ENCODE results near the gene HSPB1. TPM values are rescaled to one million over a fixed set of nuclear protein-coding genes. Genes with fewer than 3 reads are reported as not detected.
A peak's percentile ranks its signal among the peaks of the same experiment; 100 is the strongest.

Gene HSPB1
- total RNA-seq, 6 experiments from 2014 or later = 64.4 to 275 (median 234) TPM

- Histone ChIP-seq H3K27ac (peak overlapping the region in 1 of 3 donors; percentile 18), H3K4me3 (no peak overlapping the region), H3K36me3 (peaks cover 0 to 40% (median 11%) of the 10 kb centered on the region in 4 donors), H3K4me1 (peaks cover 0 to 60% (median 11%) of the 10 kb centered on the region in 4 donors), H3K9me3 (no peaks in the 10 kb centered on the region), H3K27me3 (no peaks in the 10 kb centered on the region)
- 27% methylated on average over 3 of the region's 6 CpGs for WGBS (ENCODE audit: insufficient coverage, low coverage, low lambda C conversion rate, missing lambda C conversion rate)
- no peak for TF ChIP-seq POLR2A (IDR thresholded peaks at IDR 0.05)
- ATAC-seq (peak; percentile 79 to 90 (median 85)), DNase-seq (no peak)
- intact Hi-C loops (cut with DNase I) = no loop called here
These were observed 41.5 kb downstream of the HSPB1 start for GRCh38 chr7:76343931-76344321.

- DNase-seq = no peak
- H3K27me3 ChIP-seq = no peaks in the 10 kb centered on the region
- peaks cover 0 to 58% (median 15%) of the 10 kb centered on the region in 4 donors for H3K4me1 ChIP-seq
- 58% methylated on average over 6 of the region's 6 CpGs for WGBS (ENCODE audit: insufficient coverage, low coverage, low lambda C conversion rate, missing lambda C conversion rate)
- no peak for TF ChIP-seq POLR2A (IDR thresholded peaks at IDR 0.05)
- TF ChIP-seq, protein P1, sequence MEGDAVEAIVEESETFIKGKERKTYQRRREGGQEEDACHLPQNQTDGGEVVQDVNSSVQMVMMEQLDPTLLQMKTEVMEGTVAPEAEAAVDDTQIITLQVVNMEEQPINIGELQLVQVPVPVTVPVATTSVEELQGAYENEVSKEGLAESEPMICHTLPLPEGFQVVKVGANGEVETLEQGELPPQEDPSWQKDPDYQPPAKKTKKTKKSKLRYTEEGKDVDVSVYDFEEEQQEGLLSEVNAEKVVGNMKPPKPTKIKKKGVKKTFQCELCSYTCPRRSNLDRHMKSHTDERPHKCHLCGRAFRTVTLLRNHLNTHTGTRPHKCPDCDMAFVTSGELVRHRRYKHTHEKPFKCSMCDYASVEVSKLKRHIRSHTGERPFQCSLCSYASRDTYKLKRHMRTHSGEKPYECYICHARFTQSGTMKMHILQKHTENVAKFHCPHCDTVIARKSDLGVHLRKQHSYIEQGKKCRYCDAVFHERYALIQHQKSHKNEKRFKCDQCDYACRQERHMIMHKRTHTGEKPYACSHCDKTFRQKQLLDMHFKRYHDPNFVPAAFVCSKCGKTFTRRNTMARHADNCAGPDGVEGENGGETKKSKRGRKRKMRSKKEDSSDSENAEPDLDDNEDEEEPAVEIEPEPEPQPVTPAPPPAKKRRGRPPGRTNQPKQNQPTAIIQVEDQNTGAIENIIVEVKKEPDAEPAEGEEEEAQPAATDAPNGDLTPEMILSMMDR (IDR thresholded peaks at IDR 0.05) = no peak
- intact Hi-C loops (cut with DNase I) = no loop called here
- no peaks in the 10 kb centered on the region for H3K9me3 ChIP-seq
- no peak overlapping the region for H3K4me3 ChIP-seq
- ATAC-seq = peak; percentile 8 to 52 (median 22)
- peaks cover 5 to 31% (median 11%) of the 10 kb centered on the region in 4 donors for H3K36me3 ChIP-seq
- peak overlapping the region in 1 of 3 donors; percentile 14 for H3K27ac ChIP-seq
These were observed 43.6 kb downstream of the HSPB1 start for GRCh38 chr7:76346097-76346496.

- Histone ChIP-seq H3K4me3 (no peak overlapping the region), H3K27ac (peak overlapping the region in 1 of 3 donors; percentile 14), H3K36me3 (peaks cover 5 to 31% (median 11%) of the 10 kb centered on the region in 4 donors), H3K27me3 (no peaks in the 10 kb centered on the region), H3K4me1 (peaks cover 0 to 55% (median 15%) of the 10 kb centered on the region in 4 donors), H3K9me3 (no peaks in the 10 kb centered on the region)
- DNase-seq (no peak), ATAC-seq (peak; percentile 17 to 54 (median 42))
- intact Hi-C loops (cut with DNase I) = no loop called here
- TF ChIP-seq, protein P1 (IDR thresholded peaks at IDR 0.05) = no peak
- TF ChIP-seq POLR2A (IDR thresholded peaks at IDR 0.05) = no peak
- 50% methylated on average over 8 of the region's 8 CpGs for WGBS (ENCODE audit: insufficient coverage, low coverage, low lambda C conversion rate, missing lambda C conversion rate)
These were observed 44.3 kb downstream of the HSPB1 start for GRCh38 chr7:76346778-76347177.

GRCh38 chr7:76347710-76348109 lies 45.2 kb downstream of the HSPB1 start:
- no peaks in the 10 kb centered on the region for H3K27me3 ChIP-seq

GRCh38 chr7:76349313-76349885 lies 46.9 kb downstream of the HSPB1 start:
- Histone ChIP-seq H3K36me3 (peaks cover 5 to 31% (median 8%) of the 10 kb centered on the region in 4 donors), H3K4me1 (peaks cover 0 to 53% (median 9%) of the 10 kb centered on the region in 4 donors), H3K27ac (no peak overlapping the region), H3K4me3 (no peak overlapping the region), H3K9me3 (no peaks in the 10 kb centered on the region), H3K27me3 (no peaks in the 10 kb centered on the region)
- 77% methylated on average over 8 of the region's 8 CpGs for WGBS (ENCODE audit: insufficient coverage, low coverage, low lambda C conversion rate, missing lambda C conversion rate)
- DNase-seq (no peak), ATAC-seq (no peak)
- no peak for TF ChIP-seq POLR2A (IDR thresholded peaks at IDR 0.05)
- TF ChIP-seq, protein P1 (IDR thresholded peaks at IDR 0.05) = no peak
- intact Hi-C loops (cut with DNase I) = no loop called here

More at GRCh38 chr7:76347710-76348109, 45.2 kb downstream of the HSPB1 start:
- Histone ChIP-seq H3K36me3 (peaks cover 5 to 31% (median 11%) of the 10 kb centered on the region in 4 donors), H3K4me3 (no peak overlapping the region), H3K9me3 (no peaks in the 10 kb centered on the region), H3K27ac (no peak overlapping the region), H3K4me1 (peaks cover 0 to 55% (median 15%) of the 10 kb centered on the region in 4 donors)
- intact Hi-C loops (cut with DNase I) = no loop called here
- DNase-seq (no peak), ATAC-seq (no peak)
- 44% methylated on average over 5 of the region's 5 CpGs for WGBS (ENCODE audit: insufficient coverage, low coverage, low lambda C conversion rate, missing lambda C conversion rate)
- no peak for TF ChIP-seq POLR2A (IDR thresholded peaks at IDR 0.05)
- TF ChIP-seq, protein P1 (IDR thresholded peaks at IDR 0.05) = no peak
